Fibroblast of skin of scalp (primary cell): ENCODE data around the gene GUCY1A2.

Experiments used
- DNase-seq: peaks from one replicate; pipeline ENCODE4 v3.0.0-alpha.2; 2013

GUCY1A2 gene

GRCh38 chr11:106627694-106628093 is 390.6 kb downstream of the GUCY1A2 start:
- no peak for DNase-seq

DNA sequence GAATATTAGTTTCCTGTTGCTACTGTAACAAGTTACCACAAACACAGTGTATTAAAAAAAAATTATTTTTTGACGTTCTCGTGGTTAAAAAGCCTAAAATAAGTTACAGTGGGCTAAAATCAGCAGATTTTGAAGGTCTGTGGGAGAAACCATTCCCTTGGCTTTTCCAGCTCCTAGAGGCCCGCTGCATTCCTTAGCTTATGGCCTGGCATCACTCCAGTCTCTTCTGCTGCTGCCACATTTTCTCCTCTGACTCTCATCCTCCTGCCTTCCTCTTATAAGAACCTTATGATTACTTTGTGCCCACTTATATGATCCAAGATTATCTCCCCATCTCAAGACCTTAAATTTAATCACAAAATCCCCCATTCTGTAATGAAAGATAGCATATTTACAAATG is 392.7 kb downstream of the GUCY1A2 start:
- DNase-seq, result peak; percentile 72

- DNase-seq, result no peak
These were observed 393.9 kb downstream of the GUCY1A2 start for GRCh38 chr11:106624377-106624776.
